ENCODE measurements around the gene GRIK4.

DNA sequence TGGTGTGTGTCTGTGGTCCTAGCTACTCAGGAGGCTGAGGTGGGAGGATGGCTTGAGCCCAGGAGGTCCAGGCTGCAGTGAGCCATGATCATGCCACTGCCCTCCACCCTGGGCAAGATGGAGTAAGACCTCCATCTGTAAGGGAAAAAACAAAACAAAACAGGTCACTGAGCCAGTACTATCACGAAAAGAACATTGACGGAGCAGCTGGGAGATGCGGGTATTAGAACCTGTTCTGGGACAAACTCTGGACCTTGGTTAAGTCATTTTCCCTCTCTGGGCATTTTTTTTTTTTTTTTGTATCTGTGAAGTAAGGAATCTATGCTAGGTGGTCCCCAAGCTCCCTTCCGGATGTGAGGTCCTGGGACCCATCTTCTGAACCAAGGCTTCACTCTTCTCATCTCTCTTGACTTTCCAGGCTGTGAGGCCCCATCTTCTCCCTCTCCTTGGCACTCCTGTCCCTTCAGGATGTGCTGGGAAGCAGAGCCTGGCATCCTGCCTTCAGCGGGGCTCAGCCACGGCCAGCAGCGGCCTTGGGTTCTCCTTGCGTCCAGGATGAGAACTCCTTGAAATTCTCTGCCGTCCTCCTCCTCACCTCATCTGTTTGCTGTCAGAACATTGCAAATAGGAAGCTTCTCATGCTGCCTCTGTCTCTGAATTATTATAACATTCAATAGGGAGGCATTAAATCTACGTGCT is 130.8 kb downstream of the GRIK4 start:
- no peak for TF ChIP-seq CTCF (conservative IDR thresholded peaks at IDR 0.05)
- no peak for TF ChIP-seq EZH2 (IDR thresholded peaks at IDR 0.05; ENCODE audit: low read depth)
